ENCODE results near the gene CCNB2.

The CCNB2 gene

GRCh38 chr15:59096429-59096828 is 8.5 kb upstream of the CCNB2 start (continued):
- TF ChIP-seq, protein P1, sequence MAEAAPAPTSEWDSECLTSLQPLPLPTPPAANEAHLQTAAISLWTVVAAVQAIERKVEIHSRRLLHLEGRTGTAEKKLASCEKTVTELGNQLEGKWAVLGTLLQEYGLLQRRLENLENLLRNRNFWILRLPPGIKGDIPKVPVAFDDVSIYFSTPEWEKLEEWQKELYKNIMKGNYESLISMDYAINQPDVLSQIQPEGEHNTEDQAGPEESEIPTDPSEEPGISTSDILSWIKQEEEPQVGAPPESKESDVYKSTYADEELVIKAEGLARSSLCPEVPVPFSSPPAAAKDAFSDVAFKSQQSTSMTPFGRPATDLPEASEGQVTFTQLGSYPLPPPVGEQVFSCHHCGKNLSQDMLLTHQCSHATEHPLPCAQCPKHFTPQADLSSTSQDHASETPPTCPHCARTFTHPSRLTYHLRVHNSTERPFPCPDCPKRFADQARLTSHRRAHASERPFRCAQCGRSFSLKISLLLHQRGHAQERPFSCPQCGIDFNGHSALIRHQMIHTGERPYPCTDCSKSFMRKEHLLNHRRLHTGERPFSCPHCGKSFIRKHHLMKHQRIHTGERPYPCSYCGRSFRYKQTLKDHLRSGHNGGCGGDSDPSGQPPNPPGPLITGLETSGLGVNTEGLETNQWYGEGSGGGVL (tag by site-specific recombination; IDR thresholded peaks at IDR 0.05), result no peak
- TF ChIP-seq ZNF514 (tag by site-specific recombination; IDR thresholded peaks at IDR 0.05), result no peak
- no peak for TF ChIP-seq ZNF114 (tag by site-specific recombination; IDR thresholded peaks at IDR 0.05)
- TF ChIP-seq ZFP69B (tag by site-specific recombination; IDR thresholded peaks at IDR 0.05), result no peak

DNA sequence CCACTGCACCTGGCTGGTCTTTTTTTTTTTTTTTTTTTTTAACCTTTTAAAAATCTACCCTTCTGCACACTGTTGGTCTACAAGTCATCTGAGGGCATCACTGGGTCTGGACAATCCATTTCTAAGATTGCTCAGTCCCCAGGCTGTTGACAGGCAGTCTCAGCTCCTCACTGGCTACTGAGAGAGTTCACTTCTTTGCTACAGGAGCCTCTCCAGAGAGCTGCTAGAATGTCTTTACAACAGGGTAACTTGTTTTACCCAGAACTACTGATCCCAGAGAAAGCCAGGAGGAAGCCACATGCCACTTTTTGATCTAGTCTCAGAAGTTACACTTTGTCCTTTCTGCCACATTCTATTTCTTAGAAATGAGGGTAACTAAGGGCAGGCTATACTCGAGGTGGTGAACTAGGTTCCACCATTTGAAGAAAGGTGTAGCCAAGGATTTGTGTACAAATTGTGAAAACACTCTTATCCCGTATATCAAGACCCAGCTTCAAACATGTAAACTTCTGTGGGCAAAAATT is 5.7 kb upstream of the CCNB2 start:
- ChIA-PET POLR2A (no interaction called here), CTCF (interaction anchor here (0.6 kb wide), 2 partner anchors 25 to 877 kb away, joined by 3 to 4 read pairs; no protein-coding TSS in a partner anchor)
- peaks cover 6 to 29% of the 10 kb centered on the region in 2 experiments for H3K36me3 ChIP-seq (ENCODE audit: control insufficient read depth in 2 of 2, insufficient read depth in 1 of 2, low read length in 2 of 2)
- no peak overlapping the region for H3K4me3 ChIP-seq (ENCODE audit: low read depth, low read length)
- H3K9me3 ChIP-seq (ENCODE audit: control insufficient read depth, insufficient read depth, low read depth, low read length), result no peaks in the 10 kb centered on the region
- no peak overlapping the region for H3K27ac ChIP-seq (ENCODE audit: extremely low read depth, low read depth, low read length)
- no peaks in the 10 kb centered on the region for H3K4me1 ChIP-seq (ENCODE audit: control insufficient read depth, insufficient read depth, low read length)
- TF ChIP-seq ZNF658 (tag by site-specific recombination; IDR thresholded peaks at IDR 0.05) (no peak), HOXC10 (CRISPR knock-in tag; IDR thresholded peaks at IDR 0.05) (no peak), ZEB2 (tag by site-specific recombination; IDR thresholded peaks at IDR 0.05) (no peak), ZNF707 (tag by site-specific recombination; IDR thresholded peaks at IDR 0.05) (no peak), ZNF140 (tag by site-specific recombination; IDR thresholded peaks at IDR 0.05) (no peak), KLF10 (tag by site-specific recombination; IDR thresholded peaks at IDR 0.05) (no peak)
- TF ChIP-seq, protein P2, sequence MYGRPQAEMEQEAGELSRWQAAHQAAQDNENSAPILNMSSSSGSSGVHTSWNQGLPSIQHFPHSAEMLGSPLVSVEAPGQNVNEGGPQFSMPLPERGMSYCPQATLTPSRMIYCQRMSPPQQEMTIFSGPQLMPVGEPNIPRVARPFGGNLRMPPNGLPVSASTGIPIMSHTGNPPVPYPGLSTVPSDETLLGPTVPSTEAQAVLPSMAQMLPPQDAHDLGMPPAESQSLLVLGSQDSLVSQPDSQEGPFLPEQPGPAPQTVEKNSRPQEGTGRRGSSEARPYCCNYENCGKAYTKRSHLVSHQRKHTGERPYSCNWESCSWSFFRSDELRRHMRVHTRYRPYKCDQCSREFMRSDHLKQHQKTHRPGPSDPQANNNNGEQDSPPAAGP (tag by site-specific recombination; IDR thresholded peaks at IDR 0.05), result no peak

DNA sequence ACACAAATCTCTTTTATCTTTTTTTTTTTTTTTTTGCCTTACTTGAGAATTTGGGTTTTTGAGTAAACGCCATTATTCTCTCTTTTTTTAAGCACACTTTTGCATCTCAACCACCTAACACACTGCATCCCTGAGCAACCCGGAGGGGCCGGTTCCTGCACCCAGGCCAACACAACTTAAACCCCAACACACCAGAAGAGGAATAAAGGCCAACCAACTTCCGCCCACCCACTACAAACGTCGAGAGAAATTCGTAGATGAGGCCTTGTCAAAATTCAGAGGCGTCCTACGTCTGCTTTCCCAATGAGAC is 389 bp upstream of the CCNB2 start:
- Histone ChIP-seq H3K9me3 (ENCODE audit: control insufficient read depth, insufficient read depth, low read depth, low read length) (no peaks in the 10 kb centered on the region), H3K36me3 (ENCODE audit: control insufficient read depth in 2 of 2, insufficient read depth in 1 of 2, low read length in 2 of 2) (peaks cover 24 to 30% of the 10 kb centered on the region in 2 experiments), H3K4me1 (ENCODE audit: control insufficient read depth, insufficient read depth, low read length) (no peaks in the 10 kb centered on the region), H3K4me3 (ENCODE audit: low read depth, low read length) (peak overlapping the region; percentile 36), H3K27ac (ENCODE audit: extremely low read depth, low read depth, low read length) (peak overlapping the region; percentile 85; the same call in 1 of the 2 replicates)
- TF ChIP-seq ZNF792 (tag by site-specific recombination; IDR thresholded peaks at IDR 0.05) (0 out of 2 replicates have a peak, but pooled peaks have one; percentile 30), ZNF10 (tag by site-specific recombination; IDR thresholded peaks at IDR 0.05) (no peak), EGR2 (tag by site-specific recombination; IDR thresholded peaks at IDR 0.05; ENCODE audit: low read depth) (no peak), ZNF660 (tag by site-specific recombination; IDR thresholded peaks at IDR 0.05) (no peak), ZNF791 (tag by site-specific recombination; IDR thresholded peaks at IDR 0.05) (no peak), ZNF449 (tag by site-specific recombination; IDR thresholded peaks at IDR 0.05) (0 out of 2 replicates have a peak, but pooled peaks have one; percentile 74), ZNF510 (tag by site-specific recombination; IDR thresholded peaks at IDR 0.05; ENCODE audit: insufficient replicate concordance) (no peak), ZFHX2 (tag by site-specific recombination; conservative IDR thresholded peaks at IDR 0.05) (peak; percentile 22; the same call in 1 of the 2 replicates), ZNF211 (tag by site-specific recombination; IDR thresholded peaks at IDR 0.05; ENCODE audit: low read depth) (no peak), ZNF335 (tag by site-specific recombination; conservative IDR thresholded peaks at IDR 0.05) (peak; percentile 32), ZNF214 (tag by site-specific recombination; IDR thresholded peaks at IDR 0.05; ENCODE audit: borderline replicate concordance) (no peak), IKZF3 (tag by site-specific recombination; IDR thresholded peaks at IDR 0.05) (no peak), ELK4 (IDR thresholded peaks at IDR 0.05; ENCODE audit: borderline replicate concordance, low read depth, low read length) (no peak)
- ChIA-PET POLR2A (no interaction called here), CTCF (no interaction called here)
